Fibroblast of mammary gland (primary cell): ENCODE measurements around the gene LUC7L2.

ENCODE experiments used
- DNase-seq: peaks from one replicate; pipeline ENCODE4 v3.0.0-alpha.2; 2010; ENCODE audit warnings: low read depth
- H3K4me3 ChIP-seq: 2 replicates; pipeline ENCODE4 v1.5.1; 2011; ENCODE audit warnings: low read depth, mild to moderate bottlenecking, low read length, moderate library complexity; ENCODE audit not compliant: control insufficient read depth
- TF ChIP-seq, protein P1 (sequence below): conservative IDR thresholded peaks from 2 replicates; pipeline ENCODE4 v1.5.1; 2011; ENCODE audit warnings: low read depth, low read length, inconsistent platforms; ENCODE audit not compliant: control insufficient read depth, insufficient read depth

The LUC7L2 gene

DNA sequence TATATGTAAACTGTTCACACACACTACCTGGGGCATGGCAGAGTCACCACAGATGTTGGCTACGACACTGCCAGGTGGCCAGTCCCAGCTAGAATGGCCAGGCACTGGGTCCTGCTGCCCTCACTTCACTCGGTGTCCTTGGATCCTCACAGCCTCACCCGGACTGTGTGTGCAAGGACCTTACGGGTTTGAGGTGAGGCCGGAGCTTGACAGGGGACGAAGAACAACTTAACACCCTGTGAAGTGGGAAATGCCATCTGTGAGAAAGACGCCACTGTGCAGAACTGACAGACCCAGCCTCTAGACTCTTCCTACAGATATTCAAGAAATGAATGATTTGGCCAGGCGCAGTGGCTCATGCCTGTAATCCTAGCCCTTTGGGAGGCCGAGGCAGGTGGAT, 77.1 kb downstream of the LUC7L2 start:
- no peak overlapping the region for H3K4me3 ChIP-seq
- no peak for DNase-seq
- TF ChIP-seq, protein P1, sequence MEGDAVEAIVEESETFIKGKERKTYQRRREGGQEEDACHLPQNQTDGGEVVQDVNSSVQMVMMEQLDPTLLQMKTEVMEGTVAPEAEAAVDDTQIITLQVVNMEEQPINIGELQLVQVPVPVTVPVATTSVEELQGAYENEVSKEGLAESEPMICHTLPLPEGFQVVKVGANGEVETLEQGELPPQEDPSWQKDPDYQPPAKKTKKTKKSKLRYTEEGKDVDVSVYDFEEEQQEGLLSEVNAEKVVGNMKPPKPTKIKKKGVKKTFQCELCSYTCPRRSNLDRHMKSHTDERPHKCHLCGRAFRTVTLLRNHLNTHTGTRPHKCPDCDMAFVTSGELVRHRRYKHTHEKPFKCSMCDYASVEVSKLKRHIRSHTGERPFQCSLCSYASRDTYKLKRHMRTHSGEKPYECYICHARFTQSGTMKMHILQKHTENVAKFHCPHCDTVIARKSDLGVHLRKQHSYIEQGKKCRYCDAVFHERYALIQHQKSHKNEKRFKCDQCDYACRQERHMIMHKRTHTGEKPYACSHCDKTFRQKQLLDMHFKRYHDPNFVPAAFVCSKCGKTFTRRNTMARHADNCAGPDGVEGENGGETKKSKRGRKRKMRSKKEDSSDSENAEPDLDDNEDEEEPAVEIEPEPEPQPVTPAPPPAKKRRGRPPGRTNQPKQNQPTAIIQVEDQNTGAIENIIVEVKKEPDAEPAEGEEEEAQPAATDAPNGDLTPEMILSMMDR, result no peak

DNA sequence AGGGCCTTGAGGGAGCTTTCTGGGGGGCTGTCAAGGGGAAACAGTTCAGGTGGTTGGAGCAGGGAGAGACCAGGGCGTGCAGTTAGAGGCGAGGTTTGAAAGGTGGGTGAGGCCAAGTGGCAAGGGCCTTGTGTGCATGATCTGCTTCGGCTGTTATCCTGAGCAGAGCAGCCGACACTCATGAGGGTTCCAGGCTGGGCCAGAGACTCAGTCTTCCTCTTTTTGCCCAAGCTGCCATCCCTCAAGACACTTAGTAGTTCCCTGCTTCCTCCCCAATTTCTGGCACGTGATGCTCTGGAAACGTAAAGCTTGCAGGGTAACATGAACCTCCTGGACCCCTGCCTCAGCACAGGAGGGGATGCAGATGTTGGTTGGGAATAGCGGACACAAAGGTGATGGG, 79.7 kb downstream of the LUC7L2 start:
- H3K4me3 ChIP-seq, result no peak overlapping the region
- DNase-seq, result no peak
- TF ChIP-seq, protein P1, result no peak

DNA sequence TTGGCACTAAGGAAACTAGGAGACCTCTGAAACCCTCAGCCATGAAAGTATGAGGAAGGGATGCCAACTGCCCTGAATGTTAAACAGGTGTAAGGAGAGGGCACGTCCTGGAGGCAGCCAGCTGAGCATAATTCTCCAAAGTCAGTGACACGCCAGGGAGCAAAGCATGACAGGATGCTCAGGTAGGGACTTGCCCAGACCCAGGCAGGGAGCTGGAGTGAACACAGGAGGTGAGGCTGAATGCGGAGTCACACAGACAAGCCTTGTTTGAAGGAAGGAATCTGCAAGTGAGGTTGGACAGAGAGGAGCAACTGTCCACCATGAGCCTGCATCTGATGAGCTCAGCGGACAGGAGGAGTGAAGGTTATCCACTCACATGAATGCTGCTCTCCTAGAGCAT, 82.3 kb downstream of the LUC7L2 start:
- no peak for DNase-seq
- no peak overlapping the region for H3K4me3 ChIP-seq
- TF ChIP-seq, protein P1, result no peak

DNA sequence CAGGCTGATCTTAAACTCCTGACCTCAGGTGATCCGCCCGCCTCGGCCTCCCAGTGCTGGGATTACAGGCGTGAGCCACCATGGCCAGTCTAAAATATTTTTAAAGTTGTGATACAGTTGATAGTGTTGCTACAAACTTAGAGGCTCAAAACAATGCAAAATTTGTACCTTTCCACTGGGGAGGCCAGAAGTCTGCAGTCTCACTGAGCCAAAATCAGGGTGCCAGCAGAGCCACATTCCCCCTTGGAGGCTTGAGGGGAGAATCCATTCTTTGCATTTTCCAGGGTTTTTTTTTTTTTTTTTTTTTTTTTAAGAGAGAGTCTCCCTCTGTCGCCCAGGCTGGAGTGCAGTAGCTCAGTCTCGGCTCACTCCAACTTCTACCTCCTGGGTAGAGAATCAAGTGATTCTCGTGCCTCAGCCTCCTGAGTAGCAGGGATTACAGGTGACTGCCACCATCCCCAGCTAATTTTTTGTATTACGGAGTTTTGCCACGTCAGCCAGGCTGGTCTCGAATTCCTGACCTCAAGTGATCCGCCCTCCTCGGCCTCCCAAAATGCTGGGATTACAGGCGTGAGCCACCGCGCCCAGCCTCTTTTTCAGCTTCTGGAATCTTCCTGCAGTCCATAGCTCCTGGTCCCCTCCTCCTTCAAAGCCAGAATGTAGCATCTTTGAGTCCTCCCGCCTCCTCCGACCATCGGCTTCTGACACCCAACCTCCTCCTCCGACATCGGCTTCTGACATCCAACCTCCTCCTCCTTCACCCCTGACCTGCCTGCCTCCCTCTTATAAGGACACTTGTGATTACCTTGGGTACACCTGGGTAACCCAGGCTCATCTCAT, 86.6 kb downstream of the LUC7L2 start:
- no peak overlapping the region for H3K4me3 ChIP-seq
- no peak for DNase-seq
- TF ChIP-seq, protein P1, result no peak

DNA sequence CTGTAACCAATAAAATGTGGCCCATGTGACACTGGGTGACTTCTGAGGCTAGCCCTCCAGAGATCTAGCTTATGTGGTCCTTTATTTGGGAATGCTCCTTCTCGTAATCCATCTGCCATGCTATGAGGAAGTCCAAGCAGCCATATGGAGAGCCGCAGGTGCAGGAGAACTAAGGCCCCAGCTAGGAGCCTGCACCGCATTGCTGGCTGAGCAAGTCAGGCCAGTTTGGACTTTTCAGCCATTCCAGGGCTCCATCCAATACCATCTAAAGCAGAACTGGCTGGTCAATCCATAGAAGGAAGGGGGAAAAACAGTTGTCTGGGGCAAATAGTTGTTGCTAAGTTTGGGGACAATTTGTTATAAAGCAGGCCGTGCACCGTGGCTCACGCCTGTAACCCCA, 91.2 kb downstream of the LUC7L2 start:
- TF ChIP-seq, protein P1, result no peak
- H3K4me3 ChIP-seq, result no peak overlapping the region
- no peak for DNase-seq

DNA sequence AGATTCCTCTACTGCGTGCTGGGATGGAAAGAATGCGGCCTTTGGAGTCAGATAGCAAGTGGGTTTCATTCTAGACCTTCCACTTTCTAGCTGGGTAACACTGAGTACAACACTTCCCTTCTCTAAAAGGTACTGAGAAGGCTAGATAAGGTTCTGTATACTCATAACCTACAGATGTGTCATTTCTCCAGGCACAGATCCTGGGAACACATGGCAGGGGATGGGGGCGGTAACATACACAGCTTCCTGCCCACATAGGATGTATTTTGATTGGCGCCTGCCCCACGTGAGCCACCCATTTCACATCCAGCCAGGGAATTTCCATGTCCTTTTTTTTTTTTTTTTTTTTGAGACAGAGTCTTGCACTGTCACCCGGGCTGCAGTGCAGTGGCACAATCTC, 91.9 kb downstream of the LUC7L2 start:
- TF ChIP-seq, protein P1, result no peak
- DNase-seq, result peak; percentile 40
- H3K4me3 ChIP-seq, result no peak overlapping the region
